Adrenal gland (tissue), 5 donors: Measurements from ENCODE around the gene AUTS2.

Experiments
- POLR2A ChIP-seq, 2 donors: fragments of 450-650 bp; IDR thresholded peaks; one replicate each; pipeline ENCODE4 v1.6.1; 2017; ENCODE audit warnings: antibody characterized with exemption in 2 of 2, mild to moderate bottlenecking in 2 of 2, moderate library complexity in 1 of 2
- TF ChIP-seq, protein P1 (sequence below), 6 experiments: fragments of 450-650 bp in 4 of 6; fragments of 200-600 bp in 2 of 6; sonication (generic) in 1 of 6; IDR thresholded peaks; 1 replicate in 5 of 6; 2 replicates in 1 of 6; pipeline versions ENCODE4 v1.5.1 to v1.8.0; 2016 to 2021; ENCODE audit warnings: antibody characterized with exemption in 6 of 6, mild to moderate bottlenecking in 2 of 6, moderate library complexity in 1 of 6
- donor health status: DM: no; HTN: no; CAD: no.

GRCh38 chr7:69878591-69878990 lies 280.3 kb downstream of the AUTS2 start:
- TF ChIP-seq, protein P1, sequence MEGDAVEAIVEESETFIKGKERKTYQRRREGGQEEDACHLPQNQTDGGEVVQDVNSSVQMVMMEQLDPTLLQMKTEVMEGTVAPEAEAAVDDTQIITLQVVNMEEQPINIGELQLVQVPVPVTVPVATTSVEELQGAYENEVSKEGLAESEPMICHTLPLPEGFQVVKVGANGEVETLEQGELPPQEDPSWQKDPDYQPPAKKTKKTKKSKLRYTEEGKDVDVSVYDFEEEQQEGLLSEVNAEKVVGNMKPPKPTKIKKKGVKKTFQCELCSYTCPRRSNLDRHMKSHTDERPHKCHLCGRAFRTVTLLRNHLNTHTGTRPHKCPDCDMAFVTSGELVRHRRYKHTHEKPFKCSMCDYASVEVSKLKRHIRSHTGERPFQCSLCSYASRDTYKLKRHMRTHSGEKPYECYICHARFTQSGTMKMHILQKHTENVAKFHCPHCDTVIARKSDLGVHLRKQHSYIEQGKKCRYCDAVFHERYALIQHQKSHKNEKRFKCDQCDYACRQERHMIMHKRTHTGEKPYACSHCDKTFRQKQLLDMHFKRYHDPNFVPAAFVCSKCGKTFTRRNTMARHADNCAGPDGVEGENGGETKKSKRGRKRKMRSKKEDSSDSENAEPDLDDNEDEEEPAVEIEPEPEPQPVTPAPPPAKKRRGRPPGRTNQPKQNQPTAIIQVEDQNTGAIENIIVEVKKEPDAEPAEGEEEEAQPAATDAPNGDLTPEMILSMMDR (IDR thresholded peaks at IDR 0.05) = no peak
- TF ChIP-seq POLR2A (IDR thresholded peaks at IDR 0.05) = no peak
